Brain pericyte (primary cell): ENCODE measurements around the gene NR3C2.
"Not testable (repeated sequence)": the region's sequence is repeated elsewhere in the genome, so short reads cannot be mapped to it uniquely, and the experiment has no call there.

ENCODE experiments used
- DNase-seq: peaks from one replicate; pipeline ENCODE4 v3.0.0-alpha.2; 2012; ENCODE audit warnings: low read depth, low spot score

NR3C2 gene

DNA sequence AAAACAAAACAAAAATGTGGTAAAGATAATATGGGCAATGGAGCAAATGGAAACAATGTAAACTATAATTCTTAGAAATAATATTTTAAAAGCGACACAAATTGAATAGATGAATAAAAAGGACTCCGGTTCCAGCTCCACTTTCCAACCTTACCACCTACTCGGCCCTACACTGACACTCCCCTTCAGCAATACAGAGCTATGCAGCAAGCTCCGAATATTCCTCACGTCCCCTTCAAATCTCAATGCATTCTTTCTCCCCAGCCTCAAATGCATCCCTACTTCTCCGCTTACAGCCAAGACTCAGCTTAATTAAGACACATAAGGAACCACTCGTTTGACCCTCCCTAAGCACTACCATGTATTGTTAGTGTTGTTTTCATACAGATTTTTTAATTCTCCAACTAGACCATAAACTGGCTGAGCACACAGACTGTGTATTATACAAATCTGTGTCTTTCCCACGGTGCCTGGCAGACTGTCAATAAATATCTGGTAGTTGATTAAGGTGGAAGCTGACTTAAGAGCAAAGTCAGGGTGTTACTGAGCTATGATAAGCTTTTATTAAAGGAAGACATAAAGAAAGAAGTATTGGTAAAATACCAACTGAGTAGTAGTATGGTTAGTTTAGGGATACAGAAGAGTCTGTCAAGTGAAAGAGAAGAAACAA, 219.1 kb downstream of the NR3C2 start:
- no peak for DNase-seq

DNA sequence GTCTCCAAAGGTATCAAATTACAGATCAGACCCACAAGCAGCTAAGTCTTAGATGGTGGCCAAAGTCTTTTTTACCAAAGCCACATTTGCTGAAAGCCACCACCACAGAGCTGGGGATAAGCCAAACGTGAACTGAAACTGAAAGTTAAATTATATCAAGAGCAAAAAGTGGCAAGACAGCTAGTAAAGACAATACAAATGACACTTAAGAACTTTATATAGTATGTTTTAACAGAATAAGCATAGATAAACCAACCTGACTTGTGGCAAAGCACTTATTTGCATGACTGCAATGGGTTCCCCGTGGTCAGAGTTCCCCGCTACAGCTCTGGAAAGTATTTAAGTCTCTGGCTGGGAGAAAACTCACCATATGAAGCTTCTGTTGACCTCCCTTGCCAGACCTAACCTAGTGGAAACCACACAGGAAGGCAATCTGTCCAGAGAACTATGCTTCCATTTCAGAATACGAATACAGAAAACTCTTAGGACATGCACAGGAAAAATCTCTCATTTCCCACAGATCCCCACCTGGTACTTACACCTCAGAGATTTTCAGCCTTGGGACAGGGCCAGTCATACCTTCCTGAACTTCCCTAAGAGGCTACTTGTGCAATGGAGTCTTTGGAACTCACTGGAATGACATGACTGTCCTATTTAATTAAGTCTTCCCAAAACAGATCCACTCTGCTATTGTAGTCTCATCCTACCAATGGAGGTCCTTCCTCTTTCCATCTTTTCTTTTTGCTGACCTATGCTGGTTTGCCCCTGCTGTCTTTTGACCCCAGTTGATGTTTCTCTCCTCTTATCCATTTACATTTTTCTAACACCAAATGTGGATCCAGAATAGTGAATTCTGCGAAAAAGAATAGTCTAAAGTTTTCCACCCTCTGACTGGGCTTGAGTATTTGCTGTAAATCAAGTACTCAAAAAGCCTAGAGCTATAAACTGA, 225.1 kb downstream of the NR3C2 start:
- DNase-seq = no peak

DNA sequence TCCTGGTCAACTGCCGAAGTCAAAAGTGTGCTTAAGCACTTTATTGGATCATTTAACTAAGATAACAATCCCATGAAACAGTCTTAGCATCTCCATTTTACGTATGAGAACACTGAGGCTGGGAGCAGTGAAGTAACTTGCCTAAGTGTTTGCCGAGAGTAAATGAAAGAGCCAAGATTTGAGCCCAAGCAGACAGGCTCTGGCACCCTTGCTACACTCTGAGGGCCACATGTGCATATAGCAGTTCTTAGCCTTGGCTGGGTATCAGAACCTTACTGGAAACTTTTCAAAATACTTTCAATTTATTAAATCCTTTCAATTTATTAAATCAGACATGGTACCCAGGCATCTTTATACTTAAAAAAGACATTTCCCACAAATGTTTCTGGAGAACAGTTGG, 225.9 kb downstream of the NR3C2 start:
- DNase-seq = no peak

DNA sequence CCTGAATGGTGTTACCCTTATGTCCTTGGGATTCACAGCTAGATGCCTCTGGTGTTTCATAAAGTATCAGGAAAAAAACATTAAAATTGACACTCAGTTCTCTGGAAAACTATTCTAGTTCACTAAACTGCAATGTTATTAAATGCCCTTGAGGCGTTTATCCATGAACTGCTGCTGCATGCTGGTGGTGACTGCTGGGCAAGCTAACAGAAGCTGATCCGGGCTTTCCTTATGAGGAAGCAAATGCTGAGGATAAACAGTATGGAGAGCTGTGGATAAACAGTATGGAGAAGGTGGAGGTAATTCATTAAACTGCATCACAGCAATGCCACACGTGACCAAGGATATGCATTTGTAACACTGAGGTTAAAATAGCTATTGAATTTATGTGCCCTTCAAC, 227.0 kb downstream of the NR3C2 start:
- DNase-seq = no peak

DNA sequence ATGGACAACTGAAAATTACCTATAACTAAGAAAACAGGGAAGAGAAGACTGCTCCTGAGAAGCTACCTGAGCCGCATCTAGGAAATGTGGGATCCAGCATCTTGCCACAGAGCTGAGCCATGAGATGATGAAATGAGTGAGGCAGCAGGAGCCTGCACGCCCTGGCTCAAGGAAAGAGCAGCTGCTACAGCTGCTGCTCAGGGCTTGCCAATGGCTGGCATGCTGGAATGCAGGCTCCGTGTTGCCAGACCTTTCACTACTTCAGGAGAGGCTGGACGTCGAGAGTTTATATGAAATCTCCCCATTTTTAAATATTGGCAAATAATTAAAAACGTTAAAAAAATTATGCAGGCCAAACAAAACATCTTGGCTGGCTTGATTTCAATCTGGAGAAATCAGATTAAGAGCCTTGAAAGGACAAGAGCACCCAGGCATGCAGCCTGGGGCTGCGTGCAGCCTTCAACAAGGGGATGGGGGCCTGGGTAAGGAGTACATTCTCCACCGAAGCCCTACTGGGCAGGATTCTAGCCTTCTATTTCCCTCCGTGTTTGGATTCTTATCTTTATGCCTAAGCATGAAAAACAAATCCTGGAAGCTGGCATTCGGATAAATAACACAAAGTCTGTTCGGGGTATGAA, 227.6 kb downstream of the NR3C2 start:
- DNase-seq = no peak

DNA sequence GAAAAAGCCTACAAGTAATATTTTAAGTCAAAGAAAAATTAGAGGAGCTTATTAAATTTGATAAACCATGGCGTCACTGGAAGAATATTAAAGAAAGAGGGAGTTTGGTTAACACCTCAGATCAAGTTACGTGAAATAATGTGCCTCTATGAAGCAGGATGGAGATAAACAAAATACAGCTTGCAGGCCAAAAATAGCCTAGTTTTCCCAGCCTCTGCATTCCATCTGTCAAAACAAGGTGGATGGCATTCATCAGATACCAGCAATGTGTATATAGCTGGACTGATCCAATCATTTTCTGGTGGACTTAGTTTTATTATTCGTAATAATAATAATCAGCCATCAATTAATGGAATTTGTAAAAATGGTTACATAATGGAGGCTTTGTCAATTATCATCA, 230.7 kb downstream of the NR3C2 start:
- no peak for DNase-seq

DNA sequence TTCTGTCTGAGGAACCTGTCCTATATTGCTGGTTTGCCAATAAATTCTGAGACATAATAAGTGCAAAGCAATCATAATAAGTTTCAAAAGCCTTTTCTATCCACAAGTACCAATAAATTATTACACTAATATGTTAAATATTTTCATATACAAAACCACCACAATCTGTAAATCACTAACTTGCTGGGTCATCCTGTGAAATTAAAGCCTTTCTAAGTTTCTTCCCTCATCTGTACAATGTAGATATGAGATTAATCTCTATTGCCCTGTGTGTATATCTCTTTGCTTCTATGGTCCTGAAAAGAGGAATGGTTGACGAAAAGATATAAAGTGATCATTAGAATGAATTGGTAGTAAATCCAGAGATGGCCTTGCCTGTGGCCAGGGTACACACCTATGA, 231.6 kb downstream of the NR3C2 start:
- no peak for DNase-seq

DNA sequence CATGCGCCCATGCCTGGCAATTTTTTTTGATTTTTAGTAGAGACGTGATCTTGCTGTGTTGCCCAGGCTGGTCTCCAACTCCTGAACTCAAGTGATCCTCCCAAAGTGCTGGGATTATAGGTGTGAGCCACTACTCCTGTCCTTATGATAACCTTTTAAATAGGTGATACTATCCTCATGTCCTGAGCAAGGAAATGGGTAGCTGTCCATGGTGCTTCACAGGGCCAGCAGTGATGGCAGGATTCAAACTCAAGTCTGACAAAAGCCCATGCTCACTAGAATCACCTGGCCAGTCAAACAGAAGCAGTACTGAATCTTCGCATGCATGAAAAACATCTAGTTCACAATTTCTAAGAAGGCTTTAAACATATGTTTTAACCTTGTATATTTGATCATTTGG, 235.1 kb downstream of the NR3C2 start:
- DNase-seq = no peak

DNA sequence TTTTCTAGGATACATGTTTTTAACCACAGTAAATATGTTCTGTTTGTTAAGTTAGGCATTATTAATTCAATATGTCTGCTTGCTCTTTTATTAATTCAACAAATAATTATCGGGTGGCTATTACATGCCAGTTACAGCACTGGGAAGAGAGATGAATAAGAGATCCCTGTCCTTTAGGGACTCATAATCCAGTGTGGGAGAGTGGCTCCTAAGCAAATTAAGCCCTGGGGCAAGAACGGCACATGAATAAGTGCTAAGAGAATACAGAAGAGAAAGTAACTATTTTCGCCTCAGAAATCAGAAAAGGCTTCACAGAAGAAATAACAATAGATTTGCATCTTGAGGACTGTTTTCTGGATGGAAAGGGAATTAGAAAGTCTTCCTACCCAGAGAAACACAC, 236.7 kb downstream of the NR3C2 start:
- DNase-seq = no peak

DNA sequence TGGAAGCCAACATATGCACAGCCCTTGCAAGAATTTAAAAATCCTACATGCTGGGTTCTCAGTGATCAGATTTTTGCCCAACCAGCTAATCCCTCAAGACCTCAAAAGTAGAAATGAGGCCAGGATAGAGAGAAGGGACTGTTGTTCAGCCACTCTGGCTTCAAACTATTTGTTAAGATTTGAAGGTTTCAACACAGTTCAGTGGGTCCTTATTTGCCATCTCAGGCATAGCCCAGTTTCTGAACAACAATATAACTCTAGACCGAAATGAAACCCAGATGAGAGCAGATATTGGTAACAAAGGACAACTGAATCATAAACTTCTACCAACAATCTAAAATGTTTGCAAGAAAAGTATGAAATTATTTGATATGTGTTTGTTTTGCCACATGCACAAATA, 237.3 kb downstream of the NR3C2 start:
- no peak for DNase-seq

DNA sequence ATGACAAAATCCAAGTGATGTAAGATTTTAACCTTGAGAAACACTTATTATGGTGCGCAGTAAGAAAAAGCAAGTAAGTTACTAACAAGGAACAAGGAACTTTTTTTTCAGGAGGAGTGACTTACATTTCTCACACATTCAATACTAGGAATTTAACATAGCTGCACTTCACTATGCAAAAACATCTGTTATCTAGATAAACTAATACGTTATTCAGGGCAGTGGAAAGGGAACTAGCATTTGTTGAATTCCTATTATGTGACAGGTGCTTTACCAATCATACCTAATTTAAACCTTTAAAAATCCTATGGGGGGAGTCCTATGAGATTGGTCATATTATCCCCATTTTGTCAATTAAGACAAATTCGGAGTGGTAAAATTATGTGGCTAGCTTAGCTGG, 238.0 kb downstream of the NR3C2 start:
- no peak for DNase-seq

DNA sequence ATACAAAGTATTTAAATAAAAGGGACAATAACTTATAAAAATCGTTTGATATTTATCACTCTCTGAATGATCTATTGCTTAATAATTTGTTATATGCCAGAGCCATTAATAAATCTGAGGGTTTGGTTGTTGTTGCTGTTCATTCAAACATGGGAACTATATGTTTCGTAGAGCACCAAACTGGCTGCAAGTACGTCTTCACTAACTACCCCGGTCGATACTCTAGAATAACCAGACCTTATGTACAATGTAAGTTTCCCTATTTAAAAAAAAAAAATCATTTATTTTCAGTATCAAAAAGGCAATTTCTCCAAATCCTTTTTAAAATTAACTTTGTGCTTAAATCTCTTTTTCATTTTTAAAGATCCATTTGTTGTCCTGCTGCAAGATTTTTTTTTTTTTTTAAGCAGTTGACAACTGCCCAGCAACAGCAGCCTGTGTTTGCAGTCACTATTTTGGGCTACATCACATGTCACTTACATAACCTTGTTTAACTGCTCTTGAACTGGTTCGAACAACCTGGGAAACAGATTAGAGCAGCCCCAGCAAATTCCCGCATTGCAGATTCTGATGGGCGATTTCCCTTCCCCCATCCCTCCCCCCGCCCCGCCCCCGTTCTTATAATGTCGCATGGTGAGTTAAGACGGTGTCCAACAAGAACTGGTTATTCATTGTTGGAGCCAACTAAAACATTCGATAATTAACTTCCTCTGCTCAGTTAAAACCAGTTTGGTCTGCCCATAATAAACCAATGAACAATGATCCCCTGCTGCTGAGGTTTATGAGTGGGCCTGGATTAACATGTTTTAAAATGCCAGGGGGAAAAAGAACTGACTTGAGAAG, 238.9 kb downstream of the NR3C2 start:
- no peak for DNase-seq

DNA sequence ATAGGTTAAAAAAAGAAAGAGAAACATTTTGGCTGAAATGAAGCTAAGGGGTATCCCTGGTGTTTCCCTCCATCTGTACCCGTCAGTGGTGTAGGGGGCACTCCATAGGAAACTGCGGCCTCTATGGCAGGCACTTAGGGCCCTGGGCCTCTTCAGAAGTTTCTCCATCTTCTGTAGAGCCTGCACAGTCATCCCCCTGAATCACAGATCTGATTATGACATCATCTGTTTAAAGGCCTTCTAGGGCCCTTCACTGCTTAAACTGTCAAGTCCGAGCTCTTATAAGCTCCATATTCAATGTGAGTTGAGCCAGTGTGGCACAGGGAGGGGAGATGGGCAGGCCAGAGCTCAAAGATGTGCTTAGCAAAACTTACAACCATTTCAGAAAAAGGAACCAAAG, 241.3 kb downstream of the NR3C2 start:
- no peak for DNase-seq

DNA sequence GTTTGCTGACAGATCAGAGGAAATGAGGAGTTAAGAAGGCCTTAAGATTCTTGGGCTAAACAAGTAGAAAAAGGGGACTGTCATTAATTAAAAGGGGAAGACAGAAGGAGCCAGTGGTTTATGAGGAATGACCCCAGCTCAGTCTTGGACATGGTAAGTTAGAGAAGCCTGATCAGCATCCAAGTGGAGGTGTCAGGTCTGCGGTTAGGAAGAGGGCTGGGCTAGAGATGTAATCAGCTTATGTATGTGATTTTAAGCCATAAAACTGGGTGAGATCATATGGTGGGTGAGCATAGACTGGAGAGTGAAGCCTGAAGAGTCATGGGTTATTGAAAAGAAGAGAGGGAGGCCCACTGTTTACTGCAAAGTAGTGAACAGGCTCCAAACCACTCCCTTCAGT, 246.1 kb downstream of the NR3C2 start:
- no peak for DNase-seq

DNA sequence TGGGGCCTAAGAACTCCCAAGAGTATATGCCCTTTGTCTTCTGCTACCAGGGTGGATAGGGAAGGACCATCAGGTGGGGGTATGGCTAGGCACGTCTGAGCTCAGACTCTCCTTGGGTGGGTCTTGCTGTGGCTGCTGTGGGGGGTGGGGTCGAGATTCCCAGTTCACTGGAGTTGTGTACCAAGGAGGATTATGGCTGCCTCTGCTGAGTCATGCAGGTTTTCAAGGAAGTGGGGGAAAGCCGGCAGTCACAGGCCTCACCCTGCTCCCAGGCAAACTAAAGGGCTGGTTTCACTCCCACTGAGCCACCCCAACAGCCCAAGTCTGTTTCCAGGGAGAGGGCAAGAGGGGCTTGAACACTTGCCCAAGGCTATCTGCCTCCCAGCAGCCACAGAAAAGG, 249.7 kb downstream of the NR3C2 start:
- no peak for DNase-seq

DNA sequence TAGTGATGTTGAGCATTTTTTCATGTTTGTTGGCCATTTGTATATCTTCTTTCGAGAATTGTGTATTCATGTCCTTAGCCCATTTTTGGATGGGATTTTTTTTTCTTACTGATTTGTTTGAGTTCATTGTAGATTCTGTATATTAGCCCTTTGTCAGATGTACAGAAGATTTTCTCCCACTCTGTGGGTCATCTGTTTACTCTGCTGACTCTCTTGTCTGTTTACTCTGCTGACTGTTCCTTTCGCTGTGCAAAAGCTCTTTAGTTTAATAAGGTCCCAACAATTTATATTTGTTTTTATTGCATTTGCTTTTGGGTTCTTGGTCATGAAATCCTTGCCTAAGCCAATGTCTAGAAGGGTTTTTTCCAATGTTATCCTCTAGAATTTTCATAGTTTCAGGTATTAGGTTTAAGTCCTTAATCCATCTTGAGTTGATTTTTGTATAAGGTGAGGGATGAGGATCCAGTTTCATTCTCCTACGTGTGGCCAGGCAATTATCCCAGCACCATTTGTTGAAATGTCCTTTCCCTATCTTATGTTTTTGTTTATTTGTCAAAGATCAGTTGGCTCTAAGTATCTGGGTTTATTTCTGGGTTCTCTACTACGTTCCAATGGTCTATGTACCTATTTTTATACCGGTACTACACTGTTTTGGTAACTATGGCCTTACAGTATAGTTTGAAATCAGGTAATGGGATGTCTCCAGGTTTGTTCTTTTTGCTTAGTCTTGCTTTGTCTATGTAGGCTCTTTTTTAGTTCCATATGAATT, 254.6 kb downstream of the NR3C2 start:
- not testable (repeated sequence) for DNase-seq

DNA sequence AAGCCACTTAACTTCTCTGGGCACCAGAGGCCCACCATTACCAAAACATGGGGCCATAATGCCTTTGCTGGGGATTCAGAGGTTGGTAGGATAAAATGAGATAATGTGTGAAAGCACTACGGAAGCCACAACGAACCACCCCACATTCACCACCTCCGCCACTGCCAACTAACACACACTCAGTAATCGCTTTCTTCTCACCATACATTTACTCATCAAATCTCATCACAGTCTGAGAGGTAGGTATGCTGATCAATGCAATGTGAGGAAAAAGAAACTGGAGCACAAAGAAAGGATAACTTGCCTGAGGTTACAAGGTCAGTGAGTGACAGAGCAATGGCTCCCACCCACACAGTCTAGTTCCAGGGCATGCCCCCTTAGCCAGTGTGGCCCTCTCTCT, 257.3 kb downstream of the NR3C2 start:
- no peak for DNase-seq

DNA sequence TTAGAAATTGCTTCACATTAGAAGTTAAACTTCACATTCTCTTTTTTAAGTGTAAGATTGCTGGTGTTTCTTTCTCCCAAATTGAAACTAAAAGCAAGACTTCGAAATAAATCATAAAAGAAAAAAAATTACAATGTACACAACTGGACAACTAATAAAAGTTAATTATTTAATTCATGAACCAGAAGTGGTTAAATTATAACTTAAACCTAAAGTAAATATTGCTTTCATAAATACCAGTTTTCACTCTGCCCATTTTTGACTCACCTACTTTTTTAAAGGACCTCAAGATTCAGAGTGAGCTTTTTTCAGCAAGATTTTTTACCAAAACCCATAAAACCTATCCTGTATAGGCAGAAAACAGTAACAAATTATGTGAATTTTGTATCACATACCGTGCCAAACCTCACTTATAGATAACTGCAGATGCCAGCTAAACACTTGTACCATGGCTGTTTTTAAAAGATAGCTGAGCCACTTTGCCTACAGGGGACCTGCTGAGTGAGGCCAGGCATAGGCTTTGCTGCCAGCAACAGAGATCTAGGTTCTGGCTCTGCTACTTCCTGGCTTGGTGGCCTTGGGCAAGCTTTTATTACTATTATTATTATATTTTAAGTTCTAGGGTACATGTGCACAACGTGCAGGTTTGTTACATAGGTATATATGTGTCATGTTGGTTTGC, 259.8 kb downstream of the NR3C2 start:
- DNase-seq = no peak

DNA sequence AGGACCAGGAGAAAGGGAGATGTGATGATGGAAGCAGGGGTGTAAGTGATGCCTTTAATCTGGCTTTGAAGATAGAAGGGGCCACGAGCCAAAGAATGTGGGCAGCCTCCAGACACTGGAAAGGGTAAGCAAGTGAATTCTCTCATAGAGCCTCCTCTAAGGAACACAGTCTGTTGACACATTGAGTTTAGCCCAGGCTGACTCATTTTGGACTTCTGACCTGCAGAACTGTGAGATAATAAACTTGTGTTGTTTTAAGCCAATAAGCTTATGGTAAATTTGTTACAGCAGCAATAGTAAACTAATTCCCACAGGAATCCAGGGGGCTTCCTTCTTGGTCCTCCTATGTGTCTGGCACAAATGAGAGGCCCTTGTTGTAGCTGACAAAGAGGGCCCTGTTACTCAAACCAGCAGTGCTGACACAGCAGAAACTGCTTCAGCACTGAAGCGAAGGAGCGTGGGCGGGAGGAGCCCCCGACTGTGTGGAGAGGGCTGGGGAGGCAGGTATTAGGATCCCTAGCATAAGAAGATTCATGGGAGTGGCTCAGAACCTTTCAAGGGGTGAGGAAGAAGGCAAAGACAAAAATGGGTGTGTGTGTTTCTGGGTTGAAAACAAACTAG, 268.7 kb downstream of the NR3C2 start:
- DNase-seq = no peak

DNA sequence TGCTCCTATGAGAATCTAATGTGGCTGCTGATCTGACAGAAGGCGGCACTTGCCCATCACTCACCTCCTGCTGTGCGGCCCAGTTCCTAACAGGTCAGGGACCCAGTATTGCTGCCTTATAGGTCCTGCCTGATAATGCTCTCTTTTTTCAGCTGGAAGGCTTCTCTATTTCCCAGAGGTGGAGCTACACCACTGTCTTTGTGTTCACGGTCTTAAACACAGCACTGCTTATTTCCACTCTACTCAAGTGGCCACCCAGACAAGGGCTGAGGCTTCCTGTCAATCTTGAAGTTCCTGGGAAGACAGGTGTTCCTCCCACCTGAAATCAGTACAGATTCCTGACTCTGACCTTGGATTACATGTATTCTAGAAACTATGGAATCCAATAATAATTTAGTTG, 270.6 kb downstream of the NR3C2 start:
- DNase-seq = no peak
